OCI-LY1 (cell line): ENCODE measurements around the gene HTD2.

Experiments used
- EZH2 ChIP-seq: fragments of 200-600 bp; sonication (generic), shearing (Covaris generic); IDR thresholded peaks from 2 replicates; pipeline ENCODE4 v1.8.0; 2017; ENCODE audit warnings: borderline replicate concordance, mixed run types, mild to moderate bottlenecking, antibody characterized with exemption, low read length, moderate library complexity, mixed read lengths
- TF ChIP-seq, protein P1 (sequence below): fragments of 200-600 bp; sonication (generic), shearing (Covaris generic); IDR thresholded peaks from 2 replicates; pipeline ENCODE4 v1.5.1; 2017; ENCODE audit warnings: mild to moderate bottlenecking, antibody characterized with exemption, low read length, moderate library complexity, mixed read lengths

DNA sequence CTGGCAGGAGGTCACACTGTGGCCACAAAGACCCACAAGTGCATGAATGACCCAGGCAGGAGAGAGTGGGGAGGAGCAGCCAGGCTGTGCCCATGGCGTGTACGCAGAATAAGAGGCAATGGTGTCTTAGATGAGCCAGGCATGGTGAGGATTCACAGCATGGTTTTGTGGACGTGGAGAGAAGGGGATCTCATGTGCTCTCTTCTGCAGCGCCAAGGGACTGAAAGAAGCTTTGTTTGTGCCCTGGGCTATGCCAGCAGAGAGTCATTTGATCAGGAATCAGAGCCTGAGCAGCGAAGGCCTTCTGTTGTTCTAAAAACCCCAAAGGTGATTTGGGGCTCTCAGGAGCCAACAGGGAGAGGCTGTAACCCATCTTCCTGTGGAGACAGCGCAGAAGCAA, 19.0 kb upstream of the HTD2 start:
- TF ChIP-seq, protein P1, sequence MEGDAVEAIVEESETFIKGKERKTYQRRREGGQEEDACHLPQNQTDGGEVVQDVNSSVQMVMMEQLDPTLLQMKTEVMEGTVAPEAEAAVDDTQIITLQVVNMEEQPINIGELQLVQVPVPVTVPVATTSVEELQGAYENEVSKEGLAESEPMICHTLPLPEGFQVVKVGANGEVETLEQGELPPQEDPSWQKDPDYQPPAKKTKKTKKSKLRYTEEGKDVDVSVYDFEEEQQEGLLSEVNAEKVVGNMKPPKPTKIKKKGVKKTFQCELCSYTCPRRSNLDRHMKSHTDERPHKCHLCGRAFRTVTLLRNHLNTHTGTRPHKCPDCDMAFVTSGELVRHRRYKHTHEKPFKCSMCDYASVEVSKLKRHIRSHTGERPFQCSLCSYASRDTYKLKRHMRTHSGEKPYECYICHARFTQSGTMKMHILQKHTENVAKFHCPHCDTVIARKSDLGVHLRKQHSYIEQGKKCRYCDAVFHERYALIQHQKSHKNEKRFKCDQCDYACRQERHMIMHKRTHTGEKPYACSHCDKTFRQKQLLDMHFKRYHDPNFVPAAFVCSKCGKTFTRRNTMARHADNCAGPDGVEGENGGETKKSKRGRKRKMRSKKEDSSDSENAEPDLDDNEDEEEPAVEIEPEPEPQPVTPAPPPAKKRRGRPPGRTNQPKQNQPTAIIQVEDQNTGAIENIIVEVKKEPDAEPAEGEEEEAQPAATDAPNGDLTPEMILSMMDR, result no peak
- no peak for TF ChIP-seq EZH2
